Measurements from ENCODE around the gene CHSY1.

CHSY1 gene

GRCh38 chr15:101269479-101270223 lies 17.8 kb upstream of the CHSY1 start:
- peak; percentile 6 for DNase-seq

- no peak for DNase-seq
These were observed 15.7 kb upstream of the CHSY1 start for GRCh38 chr15:101267320-101268104.

GRCh38 chr15:101266787-101267186 lies 14.9 kb upstream of the CHSY1 start:
- DNase-seq: no peak

GRCh38 chr15:101266034-101266433 lies 14.2 kb upstream of the CHSY1 start:
- no peak for DNase-seq

- no peak for DNase-seq
These were observed 13.2 kb upstream of the CHSY1 start for GRCh38 chr15:101264911-101265641.

GRCh38 chr15:101264011-101264410 lies 12.2 kb upstream of the CHSY1 start:
- DNase-seq: no peak

GRCh38 chr15:101262551-101262950 lies 10.7 kb upstream of the CHSY1 start:
- DNase-seq: no peak

- DNase-seq: peak; percentile 75
These were observed 6.6 kb upstream of the CHSY1 start for GRCh38 chr15:101258238-101259144.

- DNase-seq: no peak
These were observed 4.9 kb upstream of the CHSY1 start for GRCh38 chr15:101256757-101257156.

GRCh38 chr15:101255615-101256241 lies 3.9 kb upstream of the CHSY1 start:
- DNase-seq: peak; percentile 41

GRCh38 chr15:101255051-101255395 lies 3.2 kb upstream of the CHSY1 start:
- DNase-seq: peak; percentile 41

GRCh38 chr15:101254157-101255050 lies 2.6 kb upstream of the CHSY1 start:
- DNase-seq: no peak

- DNase-seq: no peak
These were observed 988 bp upstream of the CHSY1 start for GRCh38 chr15:101252836-101253235.

GRCh38 chr15:101250873-101251829 lies 697 bp downstream of the CHSY1 start:
- DNase-seq: peak; percentile 62

- DNase-seq: peak; percentile 27
These were observed 1.5 kb downstream of the CHSY1 start for GRCh38 chr15:101250341-101250831.

GRCh38 chr15:101248274-101248673 lies 3.6 kb downstream of the CHSY1 start:
- no peak for DNase-seq

- no peak for DNase-seq
These were observed 4.8 kb downstream of the CHSY1 start for GRCh38 chr15:101246824-101247745.

- no peak for DNase-seq
These were observed 5.5 kb downstream of the CHSY1 start for GRCh38 chr15:101246391-101246790.

All from NCI-H1105 treated with DMSO at 0.1 percent for 48 hours (cell line).